Testis (tissue), 3 donors: ENCODE measurements around the gene USP32. TPM values are rescaled to one million over a fixed set of nuclear protein-coding genes. Genes with fewer than 3 reads are reported as not detected.
"Not testable (repeated sequence)": the region's sequence is repeated elsewhere in the genome, so short reads cannot be mapped to it uniquely, and the experiment has no call there.

Source experiments
- DNase-seq: peaks from one replicate; pipeline ENCODE4 v3.0.0-alpha.2; 2019
- H3K27ac ChIP-seq, 2 donors: fragments of 200-600 bp; sonication (generic); one replicate each; pipeline ENCODE4 v1.5.1; 2019
- H3K27me3 ChIP-seq: fragments of 200-600 bp; sonication (generic); one replicate; pipeline ENCODE4 v1.5.1; 2019
- H3K36me3 ChIP-seq: fragments of 200-600 bp; sonication (generic); one replicate; pipeline ENCODE4 v1.5.1; 2017; ENCODE audit warnings: low read depth; ENCODE audit errors: missing control alignments
- H3K4me1 ChIP-seq: fragments of 200-600 bp; sonication (generic); one replicate; pipeline ENCODE4 v1.5.1; 2019
- H3K4me3 ChIP-seq, 2 donors: fragments of 200-600 bp; sonication (generic); one replicate each; pipeline ENCODE4 v1.5.1; 2017 to 2019
- H3K9me3 ChIP-seq: fragments of 200-600 bp; sonication (generic); one replicate; pipeline ENCODE4 v1.5.1; 2017
- POLR2A ChIP-seq: fragments of 450-650 bp; IDR thresholded peaks from one replicate; pipeline ENCODE4 v1.6.1; 2017; ENCODE audit warnings: antibody characterized with exemption, mild to moderate bottlenecking, moderate library complexity
- WGBS, 2 donors: methylation state at CpG; one replicate each; pipeline ENCODE4 v1.1.5; 2018; 5-methylcytosine and 5-hydroxymethylcytosine counted together
- intact Hi-C: fragments of 100-400 bp; cut with DNase I; formaldehyde crosslinking; loops from one replicate; pipeline ENCODE4 v1.15.1; 2023; ENCODE audit warnings: low total_unique reads
- polyA plus RNA-seq: library from polyadenylated mRNA; stranded (reverse); fragments of 350-450 nt; fragmentation: Illumina TruSeq; extraction: RNeasy Lipid Tissue Mini Kit (QIAGEN cat#74804); gene quantifications from one replicate; pipeline ENCODE4 v1.2.3, GENCODE V29; 2014; ENCODE audit warnings: low read depth, low replicate concordance; ENCODE audit not compliant: insufficient read depth
- total RNA-seq, 2 donors: library from RNA; depleted of rRNA; stranded (reverse); fragments of >200 nt; gene quantifications; one replicate each; pipeline ENCODE4 v1.2.3, GENCODE V29; 2016
- TF ChIP-seq, protein P1 (sequence below), 3 experiments: fragments of 450-650 bp in 2 of 3; fragments of 200-600 bp in 1 of 3; sonication (generic) in 1 of 3; IDR thresholded peaks; one replicate each; pipeline ENCODE4 v1.5.1; 2016 to 2019; ENCODE audit warnings: antibody characterized with exemption in 3 of 3, mild to moderate bottlenecking in 2 of 3, moderate library complexity in 1 of 3

The USP32 gene
- total and polyA plus RNA-seq, 3 donors from 2014 or later: 113 to 279 (median 166) TPM

DNA sequence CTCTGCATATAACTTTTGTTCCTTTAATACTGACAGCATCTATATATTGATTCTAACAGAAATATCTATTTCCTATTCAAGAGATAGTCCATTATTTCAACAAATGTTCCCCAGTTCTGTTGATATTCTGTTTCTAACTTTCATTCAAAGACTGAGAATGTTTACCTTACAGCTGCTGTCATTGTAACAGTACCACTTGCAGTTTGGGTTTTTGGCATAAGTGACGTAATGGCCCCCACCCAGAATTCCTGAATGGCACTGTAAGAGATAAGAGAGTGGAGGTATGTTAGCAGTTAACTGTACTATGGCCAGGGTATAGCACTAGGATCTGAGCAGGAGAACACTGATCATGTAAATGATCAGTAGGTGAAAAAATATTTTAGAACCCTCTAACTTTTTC lies 211.6 kb downstream of the USP32 start:
- H3K4me3 ChIP-seq, H3K27me3 ChIP-seq, H3K4me1 ChIP-seq, DNase-seq, H3K9me3 ChIP-seq, H3K36me3 ChIP-seq, H3K27ac ChIP-seq, intact Hi-C loops: not testable (repeated sequence)
- WGBS, 2 donors: 91% methylated on average over 1 of the region's 1 CpG

DNA sequence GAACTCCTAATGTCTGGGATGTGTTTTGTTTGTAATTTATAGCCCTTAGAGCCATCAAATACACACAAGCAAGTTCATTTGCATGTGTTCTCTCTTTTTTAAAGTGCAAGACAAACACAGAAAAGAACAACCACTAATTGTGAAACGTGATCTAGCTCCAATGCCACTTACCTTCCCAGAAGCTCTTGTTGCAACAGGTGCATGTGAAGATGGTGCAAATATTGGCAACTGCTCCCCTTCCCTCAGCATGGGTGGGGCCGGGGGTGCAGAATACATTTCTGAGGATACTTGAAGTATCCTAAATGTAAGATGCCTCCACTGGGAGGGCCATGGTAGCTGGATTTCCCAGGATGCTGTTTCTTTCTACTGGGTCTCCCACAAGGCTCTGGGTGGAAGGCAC lies 213.8 kb downstream of the USP32 start:
- DNase-seq, intact Hi-C loops: not testable (repeated sequence)

DNA sequence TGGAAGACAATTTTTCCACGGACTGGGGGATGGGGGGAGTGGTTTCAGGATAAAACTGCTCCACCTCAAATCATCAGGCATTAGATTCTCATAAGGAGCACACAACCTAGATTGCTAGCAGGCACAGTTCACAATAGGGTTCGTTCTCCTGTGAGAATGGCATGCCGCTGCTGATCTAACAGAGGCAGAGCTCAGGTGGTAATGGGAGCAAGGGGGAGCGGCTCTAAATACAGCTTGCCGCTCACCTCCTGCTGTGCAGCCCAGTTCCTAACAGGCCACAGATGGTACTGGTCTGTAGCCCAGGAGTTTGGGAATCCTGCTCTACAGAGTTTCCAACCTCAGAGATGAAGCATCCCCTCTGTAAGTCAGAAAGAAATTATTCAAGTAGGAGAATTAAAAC lies 215.2 kb downstream of the USP32 start:
- intact Hi-C loops, H3K4me1 ChIP-seq, H3K27ac ChIP-seq, DNase-seq, H3K27me3 ChIP-seq, H3K36me3 ChIP-seq, H3K9me3 ChIP-seq, H3K4me3 ChIP-seq: not testable (repeated sequence)
- 87 to 91% methylated on average over 5 of the region's 5 CpGs for WGBS, 2 donors

More for the DNA sequence above, 213.8 kb downstream of the USP32 start:
- H3K9me3 ChIP-seq, H3K4me3 ChIP-seq, H3K36me3 ChIP-seq, H3K27ac ChIP-seq, H3K27me3 ChIP-seq, H3K4me1 ChIP-seq: not testable (repeated sequence)
- WGBS, 2 donors: 83 to 94% methylated on average over 2 of the region's 2 CpGs

DNA sequence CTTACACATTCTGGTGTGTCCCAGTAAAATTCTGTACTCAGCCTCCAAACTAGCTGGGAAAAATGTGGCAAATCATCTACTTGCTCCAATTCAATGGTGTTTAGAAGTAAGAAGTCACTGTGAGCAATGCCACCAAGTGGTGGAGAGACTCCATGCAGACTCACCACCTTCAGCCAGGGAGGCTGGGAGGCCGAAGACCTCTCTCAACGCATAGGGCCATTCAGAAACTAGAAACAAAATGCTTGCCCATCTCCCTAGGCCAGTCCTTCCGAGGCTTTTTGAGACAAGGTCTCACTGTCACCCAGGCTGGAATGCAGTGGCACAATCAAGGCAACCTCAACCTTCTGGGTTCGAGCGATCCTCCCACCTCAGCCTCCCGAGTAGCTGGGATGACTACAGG lies 217.2 kb downstream of the USP32 start:
- H3K27ac ChIP-seq, H3K4me1 ChIP-seq, H3K27me3 ChIP-seq, H3K4me3 ChIP-seq, DNase-seq, intact Hi-C loops, H3K9me3 ChIP-seq, H3K36me3 ChIP-seq: not testable (repeated sequence)
- 92 to 93% methylated on average over 6 of the region's 6 CpGs for WGBS, 2 donors
- TF ChIP-seq, protein P1, sequence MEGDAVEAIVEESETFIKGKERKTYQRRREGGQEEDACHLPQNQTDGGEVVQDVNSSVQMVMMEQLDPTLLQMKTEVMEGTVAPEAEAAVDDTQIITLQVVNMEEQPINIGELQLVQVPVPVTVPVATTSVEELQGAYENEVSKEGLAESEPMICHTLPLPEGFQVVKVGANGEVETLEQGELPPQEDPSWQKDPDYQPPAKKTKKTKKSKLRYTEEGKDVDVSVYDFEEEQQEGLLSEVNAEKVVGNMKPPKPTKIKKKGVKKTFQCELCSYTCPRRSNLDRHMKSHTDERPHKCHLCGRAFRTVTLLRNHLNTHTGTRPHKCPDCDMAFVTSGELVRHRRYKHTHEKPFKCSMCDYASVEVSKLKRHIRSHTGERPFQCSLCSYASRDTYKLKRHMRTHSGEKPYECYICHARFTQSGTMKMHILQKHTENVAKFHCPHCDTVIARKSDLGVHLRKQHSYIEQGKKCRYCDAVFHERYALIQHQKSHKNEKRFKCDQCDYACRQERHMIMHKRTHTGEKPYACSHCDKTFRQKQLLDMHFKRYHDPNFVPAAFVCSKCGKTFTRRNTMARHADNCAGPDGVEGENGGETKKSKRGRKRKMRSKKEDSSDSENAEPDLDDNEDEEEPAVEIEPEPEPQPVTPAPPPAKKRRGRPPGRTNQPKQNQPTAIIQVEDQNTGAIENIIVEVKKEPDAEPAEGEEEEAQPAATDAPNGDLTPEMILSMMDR (IDR thresholded peaks at IDR 0.05): peak in 1 of 3 experiments; percentile 12

DNA sequence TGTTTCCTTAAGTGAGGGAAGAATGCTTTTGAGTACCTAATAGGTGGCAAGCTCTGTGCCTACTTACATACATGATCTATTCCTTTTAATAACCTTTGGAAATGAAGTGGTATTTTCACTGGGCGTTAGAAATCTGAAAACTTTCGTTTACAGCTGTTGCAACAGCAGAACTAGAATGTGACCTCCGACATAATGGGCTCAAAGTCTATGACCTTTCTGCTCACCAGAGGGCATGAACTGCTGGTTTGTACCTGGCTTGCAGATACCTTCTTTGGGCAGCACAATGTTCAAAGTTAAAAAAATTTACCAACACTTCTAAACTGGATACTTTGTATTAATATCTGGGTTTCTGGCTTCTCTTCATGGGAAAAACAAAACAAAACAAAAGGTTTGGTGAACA lies 217.9 kb downstream of the USP32 start:
- H3K9me3 ChIP-seq: no peaks in the 10 kb centered on the region
- intact Hi-C loops: no loop called here
- no peak overlapping the region for H3K4me3 ChIP-seq
- DNase-seq: no peak
- WGBS, 2 donors: 67 to 77% methylated on average over 3 of the region's 3 CpGs
- H3K27me3 ChIP-seq: no peaks in the 10 kb centered on the region
- no peaks in the 10 kb centered on the region for H3K4me1 ChIP-seq
- TF ChIP-seq, protein P1 (IDR thresholded peaks at IDR 0.05): no peak
- TF ChIP-seq POLR2A: no peak
- no peaks in the 10 kb centered on the region for H3K36me3 ChIP-seq
- H3K27ac ChIP-seq: no peak overlapping the region

DNA sequence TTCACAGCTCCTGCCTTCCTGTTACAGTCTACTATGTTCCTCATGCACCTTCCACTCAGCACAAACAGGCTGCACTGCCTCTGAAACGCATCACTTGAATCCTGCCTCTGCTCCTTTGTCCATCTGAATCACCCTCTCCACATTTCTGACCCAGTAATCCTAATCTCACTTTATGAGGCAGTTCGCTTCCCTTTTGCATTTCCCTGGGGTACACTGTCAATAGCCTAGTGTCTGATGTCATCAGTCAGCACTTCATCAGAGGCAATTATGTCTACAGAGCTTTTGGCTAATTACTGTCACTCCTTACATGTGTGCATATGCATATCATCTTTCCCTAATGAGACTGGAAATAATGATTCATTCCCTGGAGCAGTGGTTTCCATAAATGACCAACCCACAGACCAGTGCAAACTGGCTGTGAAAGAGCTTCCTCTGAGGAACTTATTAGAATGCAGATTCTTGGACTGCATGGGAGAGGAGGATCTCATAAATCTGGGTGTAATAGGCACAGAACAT lies 218.6 kb downstream of the USP32 start:
- H3K27ac ChIP-seq: no peak overlapping the region
- no peaks in the 10 kb centered on the region for H3K9me3 ChIP-seq
- intact Hi-C loops: no loop called here
- no peak for DNase-seq
- 68 to 82% methylated on average over 2 of the region's 2 CpGs for WGBS, 2 donors
- TF ChIP-seq, protein P1 (IDR thresholded peaks at IDR 0.05): no peak
- no peak for TF ChIP-seq POLR2A
- no peaks in the 10 kb centered on the region for H3K36me3 ChIP-seq
- no peak overlapping the region for H3K4me3 ChIP-seq
- H3K27me3 ChIP-seq: no peaks in the 10 kb centered on the region
- H3K4me1 ChIP-seq: no peaks in the 10 kb centered on the region
